ENCODE measurements around the gene UGGT2. TPM values are rescaled to one million over a fixed set of nuclear protein-coding genes. Genes with fewer than 3 reads are reported as not detected.

UGGT2 gene
- total RNA-seq, 1 donor from 2014 or later: 45.1 TPM

DNA sequence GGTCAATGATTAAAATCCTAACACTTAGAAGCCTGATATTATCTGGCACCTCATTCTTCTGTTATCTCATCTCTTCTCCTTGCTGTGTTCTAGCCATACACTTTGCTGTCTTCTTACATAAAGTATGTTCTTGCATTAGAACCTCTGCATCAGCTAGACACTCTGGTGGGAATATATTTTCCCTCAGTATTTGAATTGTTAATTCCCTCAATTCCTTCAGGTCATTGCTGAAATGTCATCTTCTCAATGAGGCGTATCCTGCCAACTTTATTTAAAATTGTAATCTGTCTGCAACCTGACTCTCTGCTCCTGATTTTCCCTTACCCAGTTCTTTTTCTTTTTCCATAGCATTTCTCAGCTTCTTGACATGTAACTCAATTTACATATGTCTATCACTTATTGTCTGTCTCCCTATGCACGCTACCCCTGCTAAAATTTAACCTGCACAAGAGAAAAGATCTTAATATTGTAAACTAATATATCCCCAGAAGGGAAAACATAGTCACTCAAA lies 138.2 kb downstream of the UGGT2 start:
- no peak for DNase-seq (ENCODE audit: low spot score, unreplicated experiment)
- Mint-ChIP-seq H3K4me1 (ENCODE audit: low read depth) (no peaks in the 10 kb centered on the region), H3K27me3 (no peaks in the 10 kb centered on the region), H3K27ac (no peak overlapping the region), H3K4me3 (ENCODE audit: low read depth) (no peak overlapping the region), H3K9me3 (ENCODE audit: low read depth) (peaks cover 31% of the 10 kb centered on the region), H3K36me3 (ENCODE audit: insufficient read depth) (peaks cover 59% of the 10 kb centered on the region)
- TF ChIP-seq, protein P1, sequence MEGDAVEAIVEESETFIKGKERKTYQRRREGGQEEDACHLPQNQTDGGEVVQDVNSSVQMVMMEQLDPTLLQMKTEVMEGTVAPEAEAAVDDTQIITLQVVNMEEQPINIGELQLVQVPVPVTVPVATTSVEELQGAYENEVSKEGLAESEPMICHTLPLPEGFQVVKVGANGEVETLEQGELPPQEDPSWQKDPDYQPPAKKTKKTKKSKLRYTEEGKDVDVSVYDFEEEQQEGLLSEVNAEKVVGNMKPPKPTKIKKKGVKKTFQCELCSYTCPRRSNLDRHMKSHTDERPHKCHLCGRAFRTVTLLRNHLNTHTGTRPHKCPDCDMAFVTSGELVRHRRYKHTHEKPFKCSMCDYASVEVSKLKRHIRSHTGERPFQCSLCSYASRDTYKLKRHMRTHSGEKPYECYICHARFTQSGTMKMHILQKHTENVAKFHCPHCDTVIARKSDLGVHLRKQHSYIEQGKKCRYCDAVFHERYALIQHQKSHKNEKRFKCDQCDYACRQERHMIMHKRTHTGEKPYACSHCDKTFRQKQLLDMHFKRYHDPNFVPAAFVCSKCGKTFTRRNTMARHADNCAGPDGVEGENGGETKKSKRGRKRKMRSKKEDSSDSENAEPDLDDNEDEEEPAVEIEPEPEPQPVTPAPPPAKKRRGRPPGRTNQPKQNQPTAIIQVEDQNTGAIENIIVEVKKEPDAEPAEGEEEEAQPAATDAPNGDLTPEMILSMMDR (IDR thresholded peaks at IDR 0.05; ENCODE audit: unreplicated experiment): no peak

DNA sequence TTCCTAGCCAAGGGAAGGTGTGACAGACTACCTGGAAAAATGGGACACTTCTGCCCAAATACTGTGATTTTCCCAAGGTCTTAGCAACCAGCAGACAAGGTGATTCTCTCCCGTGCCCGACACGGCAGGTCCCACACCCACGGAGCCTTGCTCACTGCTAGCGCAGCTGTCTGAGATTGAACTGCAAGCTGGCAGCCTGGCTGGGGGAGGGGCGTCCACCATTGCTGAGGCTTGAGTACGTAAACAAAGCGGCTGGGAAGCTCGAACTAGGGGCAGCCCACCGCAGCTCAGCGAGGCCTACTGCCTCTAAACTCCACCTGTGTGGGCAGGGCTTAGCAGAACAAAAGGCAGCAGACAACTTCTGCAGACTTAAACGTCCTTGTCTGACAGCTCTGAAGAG lies 146.2 kb downstream of the UGGT2 start:
- H3K4me3 Mint-ChIP-seq (ENCODE audit: low read depth): no peak overlapping the region
- H3K36me3 Mint-ChIP-seq (ENCODE audit: insufficient read depth): peaks cover 42% of the 10 kb centered on the region
- no peaks in the 10 kb centered on the region for H3K4me1 Mint-ChIP-seq (ENCODE audit: low read depth)
- DNase-seq (ENCODE audit: low spot score, unreplicated experiment): no peak
- H3K27ac Mint-ChIP-seq: no peak overlapping the region
- TF ChIP-seq, protein P1 (IDR thresholded peaks at IDR 0.05; ENCODE audit: unreplicated experiment): no peak
- H3K27me3 Mint-ChIP-seq: no peaks in the 10 kb centered on the region
- peaks cover 30% of the 10 kb centered on the region for H3K9me3 Mint-ChIP-seq (ENCODE audit: low read depth)

DNA sequence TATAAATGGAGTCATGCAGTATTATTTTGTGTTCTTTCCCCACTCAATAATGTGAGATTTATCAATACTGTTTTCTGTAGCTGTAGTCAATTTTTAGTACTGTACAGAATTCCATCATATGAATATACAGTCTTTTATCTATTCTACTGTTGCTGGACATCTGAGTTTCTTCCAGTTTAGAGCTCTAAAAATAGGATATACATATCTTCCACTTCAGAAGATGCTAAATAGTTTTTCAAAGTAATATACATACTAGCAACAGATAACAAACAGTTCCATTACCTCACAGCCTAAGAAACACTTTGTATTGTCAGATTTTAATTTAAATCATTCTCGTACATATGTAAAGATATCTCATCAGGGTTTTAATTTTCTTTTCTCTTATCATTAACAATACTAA lies 149.6 kb downstream of the UGGT2 start:
- Mint-ChIP-seq H3K4me1 (ENCODE audit: low read depth) (no peaks in the 10 kb centered on the region), H3K4me3 (ENCODE audit: low read depth) (no peak overlapping the region), H3K27ac (no peak overlapping the region), H3K9me3 (ENCODE audit: low read depth) (peaks cover 19% of the 10 kb centered on the region), H3K36me3 (ENCODE audit: insufficient read depth) (peaks cover 33% of the 10 kb centered on the region), H3K27me3 (no peaks in the 10 kb centered on the region)
- TF ChIP-seq, protein P1 (IDR thresholded peaks at IDR 0.05; ENCODE audit: unreplicated experiment): no peak
- DNase-seq (ENCODE audit: low spot score, unreplicated experiment): no peak

DNA sequence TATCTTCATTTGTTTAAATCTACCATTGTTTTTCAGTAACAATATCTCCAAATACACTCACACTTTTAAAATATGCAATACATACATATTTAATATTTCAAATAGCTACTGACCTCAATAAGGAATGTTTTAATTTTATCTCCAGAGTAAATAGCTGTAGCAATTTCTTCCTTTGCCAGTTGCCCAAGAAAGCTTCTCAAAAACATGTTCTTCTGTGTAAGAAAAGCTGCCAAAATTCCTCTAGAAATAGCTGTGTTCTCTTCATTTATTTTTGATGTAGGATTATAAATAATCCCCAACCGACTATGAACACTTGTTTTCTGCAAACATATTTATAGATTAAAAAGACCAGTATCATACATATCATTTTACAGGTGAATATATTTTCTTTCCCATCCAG lies 150.5 kb downstream of the UGGT2 start:
- H3K27me3 Mint-ChIP-seq: no peaks in the 10 kb centered on the region
- H3K27ac Mint-ChIP-seq: no peak overlapping the region
- no peak overlapping the region for H3K4me3 Mint-ChIP-seq (ENCODE audit: low read depth)
- no peak for DNase-seq (ENCODE audit: low spot score, unreplicated experiment)
- H3K36me3 Mint-ChIP-seq (ENCODE audit: insufficient read depth): peaks cover 27% of the 10 kb centered on the region
- no peaks in the 10 kb centered on the region for H3K4me1 Mint-ChIP-seq (ENCODE audit: low read depth)
- H3K9me3 Mint-ChIP-seq (ENCODE audit: low read depth): peaks cover 13% of the 10 kb centered on the region
- TF ChIP-seq, protein P1 (IDR thresholded peaks at IDR 0.05; ENCODE audit: unreplicated experiment): no peak

DNA sequence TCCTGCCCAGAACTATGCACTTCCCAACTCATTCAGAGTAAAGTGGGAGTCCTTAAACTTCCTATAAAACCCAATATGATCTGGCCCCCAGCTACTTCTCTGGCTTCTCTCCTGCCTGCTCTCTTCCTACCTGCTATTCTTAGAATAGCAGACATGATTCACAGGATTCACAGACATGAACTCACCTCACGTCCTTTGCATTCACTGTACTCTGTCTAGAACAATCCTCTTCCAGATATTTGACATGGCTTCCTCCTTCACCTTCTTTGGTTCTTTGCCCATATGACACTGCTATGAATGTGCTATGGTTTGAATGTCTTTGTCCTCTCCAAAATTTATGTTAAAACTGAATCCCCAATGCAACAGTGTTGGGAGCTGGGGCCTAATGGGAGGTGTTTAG lies 154.9 kb downstream of the UGGT2 start:
- H3K4me3 Mint-ChIP-seq (ENCODE audit: low read depth): no peak overlapping the region
- TF ChIP-seq, protein P1 (IDR thresholded peaks at IDR 0.05; ENCODE audit: unreplicated experiment): no peak
- H3K27me3 Mint-ChIP-seq: no peaks in the 10 kb centered on the region
- H3K4me1 Mint-ChIP-seq (ENCODE audit: low read depth): no peaks in the 10 kb centered on the region
- peaks cover 8% of the 10 kb centered on the region for H3K36me3 Mint-ChIP-seq (ENCODE audit: insufficient read depth)
- DNase-seq (ENCODE audit: low spot score, unreplicated experiment): no peak
- H3K9me3 Mint-ChIP-seq (ENCODE audit: low read depth): no peaks in the 10 kb centered on the region
- H3K27ac Mint-ChIP-seq: no peak overlapping the region
